Activated naive CD4-positive, alpha-beta T cell treated with anti-CD3 and anti-CD28 coated beads, Interleukin-2, amount 10 ng/mL, durations not matched to agents 7 days and 5 days (primary cell): Measurements from ENCODE around the gene RALGAPB.
"Not testable (repeated sequence)": the region's sequence is repeated elsewhere in the genome, so short reads cannot be mapped to it uniquely, and the experiment has no call there.

Experiments used
- CTCF ChIA-PET: fragments of 350-600 bp; sonication (Branson Sonifier 250); formaldehyde crosslinking; loops from one replicate; lab custom pipeline; 2021; ENCODE audit warnings: antibody characterized with exemption; lab: Charles Lee
- DNase-seq: peaks from one replicate; pipeline ENCODE4 v3.0.0-alpha.2; 2020
- H3K27ac Mint-ChIP-seq: one replicate; pipeline ENCODE4 v1.8.0; 2021; ENCODE audit warnings: mild to moderate bottlenecking, moderate library complexity, mixed read lengths
- H3K27me3 Mint-ChIP-seq: one replicate; pipeline ENCODE4 v1.8.0; 2021; ENCODE audit warnings: mild to moderate bottlenecking, mixed read lengths
- H3K36me3 Mint-ChIP-seq: one replicate; pipeline ENCODE4 v1.8.0; 2021; ENCODE audit warnings: mixed read lengths
- H3K4me1 Mint-ChIP-seq: one replicate; pipeline ENCODE4 v1.8.0; 2021; ENCODE audit warnings: mixed read lengths
- H3K4me3 Mint-ChIP-seq: one replicate; pipeline ENCODE4 v1.8.0; 2021; ENCODE audit warnings: mild to moderate bottlenecking, moderate library complexity, mixed read lengths
- H3K9me3 Mint-ChIP-seq: one replicate; pipeline ENCODE4 v1.8.0; 2021; ENCODE audit warnings: mixed read lengths

RALGAPB gene

DNA sequence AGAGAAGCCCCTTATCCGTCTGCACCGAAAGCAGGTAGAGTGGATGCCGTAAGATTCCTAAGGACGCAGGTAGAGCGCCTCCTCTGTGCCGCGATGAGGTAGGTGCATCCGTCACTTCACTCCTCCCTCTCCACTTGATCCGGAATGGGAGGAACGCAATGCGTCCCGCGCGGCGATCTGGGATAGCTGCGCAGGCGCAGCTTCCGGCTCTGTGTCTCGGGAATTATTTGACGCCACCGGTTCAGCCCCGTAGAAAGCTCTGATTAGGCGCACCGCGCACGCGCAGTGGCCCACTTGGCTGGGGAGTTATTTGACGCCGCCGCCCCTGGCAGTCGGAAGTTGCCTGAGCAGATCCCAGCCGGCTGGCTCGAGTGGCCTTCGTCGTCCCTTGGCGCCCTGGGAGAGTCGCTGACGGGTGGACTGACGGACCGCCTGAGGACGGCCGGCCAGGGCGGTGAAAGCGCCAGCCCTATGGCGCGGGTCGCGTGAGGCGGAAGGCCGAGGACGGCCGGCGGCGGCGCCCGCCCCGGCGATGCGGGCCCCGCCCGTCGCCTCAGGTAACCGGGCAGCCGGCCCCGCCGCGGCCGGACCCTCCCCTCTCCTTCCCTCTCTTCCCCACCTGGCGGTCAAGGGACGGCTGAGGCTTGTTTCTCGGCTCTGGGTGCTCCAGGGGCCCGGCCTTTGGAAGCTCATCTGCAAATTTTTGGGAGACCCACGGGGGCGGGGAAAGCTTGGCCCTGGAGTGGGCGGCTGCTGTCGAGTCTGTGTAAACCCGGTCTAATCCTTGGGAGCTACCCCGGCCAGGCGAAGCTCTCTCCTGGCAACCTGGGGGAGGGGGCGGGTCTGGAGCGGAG lies at the start of gene RALGAPB:
Gene RALGAPB (plus strand): TSS at position 331 of the 854 bp plus-strand sequence. CDS start 15,590 bp downstream, outside the sequence.
- Mint-ChIP-seq H3K27ac (peak within 1 kb of the TSS; percentile 83), H3K36me3 (no peaks in the 10 kb centered on the region), H3K27me3 (peaks cover 17% of the 10 kb centered on the region), H3K4me1 (peaks cover 35% of the 10 kb centered on the region), H3K4me3 (peak within 1 kb of the TSS; percentile 79), H3K9me3 (no peaks in the 10 kb centered on the region)
- CTCF ChIA-PET = interaction anchor here (0.6 to 3.5 kb wide), 8 partner anchors 9 to 404 kb away, joined by 3 to 20 read pairs (median 3); partner anchors contain the start of gene SNHG17
- DNase-seq = peak; percentile 99

DNA sequence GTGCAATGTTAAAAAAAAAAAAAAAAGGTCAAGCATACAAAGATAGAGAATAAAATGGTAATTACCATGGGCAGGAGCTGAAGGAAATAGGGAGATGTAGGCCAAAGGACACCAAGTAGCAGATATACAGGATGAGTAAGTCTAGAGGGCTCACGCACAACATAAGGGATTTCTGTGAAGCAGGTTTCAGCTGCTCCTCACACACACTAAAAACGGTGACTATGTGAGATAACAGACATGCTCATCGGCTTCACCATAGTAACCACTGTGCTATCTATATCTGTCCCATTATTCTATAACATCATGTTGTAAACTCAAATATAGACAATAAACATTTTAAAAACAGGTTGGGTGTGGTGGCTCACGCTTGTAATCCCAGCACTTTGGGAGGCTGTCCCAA lies 49.1 kb upstream of the RALGAPB start:
- Mint-ChIP-seq H3K4me3 (no peak overlapping the region), H3K9me3 (no peaks in the 10 kb centered on the region), H3K4me1 (peaks cover 4% of the 10 kb centered on the region), H3K27ac (peak overlapping the region; percentile 55), H3K36me3 (peaks cover 76% of the 10 kb centered on the region), H3K27me3 (no peaks in the 10 kb centered on the region)
- CTCF ChIA-PET = interaction anchor here (1.1 to 1.3 kb wide), 2 partner anchors 13 to 328 kb away, joined by 3 to 5 read pairs; no protein-coding TSS in a partner anchor
- no peak for DNase-seq

DNA sequence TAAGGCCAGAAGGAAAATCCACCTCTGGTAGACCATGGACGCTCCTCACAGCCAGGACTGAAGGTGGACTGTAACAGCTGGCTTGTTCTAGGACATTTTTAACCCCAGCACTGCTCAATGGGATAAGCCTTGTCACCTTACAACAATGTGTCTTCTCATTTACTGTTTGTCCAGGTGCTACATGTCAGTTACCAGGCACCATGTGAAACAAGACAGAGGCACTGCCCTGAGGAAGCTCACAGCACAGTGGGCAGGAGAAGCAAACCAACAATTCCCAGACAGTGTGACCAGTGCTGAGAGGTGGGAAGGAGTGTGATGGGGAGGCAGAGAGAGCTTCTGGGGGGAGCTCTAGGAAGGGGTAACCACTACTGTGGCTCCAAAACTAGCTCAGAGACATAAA lies 48.2 kb upstream of the RALGAPB start:
- H3K9me3 Mint-ChIP-seq = no peaks in the 10 kb centered on the region
- peaks cover 10% of the 10 kb centered on the region for H3K4me1 Mint-ChIP-seq
- no peak overlapping the region for H3K27ac Mint-ChIP-seq
- H3K27me3 Mint-ChIP-seq = no peaks in the 10 kb centered on the region
- DNase-seq = no peak
- CTCF ChIA-PET = interaction anchor here (1.0 to 1.3 kb wide), 4 partner anchors 11 to 327 kb away, joined by 3 to 5 read pairs (median 4); partner anchors contain the start of gene SNHG17
- no peak overlapping the region for H3K4me3 Mint-ChIP-seq
- H3K36me3 Mint-ChIP-seq = peaks cover 78% of the 10 kb centered on the region

DNA sequence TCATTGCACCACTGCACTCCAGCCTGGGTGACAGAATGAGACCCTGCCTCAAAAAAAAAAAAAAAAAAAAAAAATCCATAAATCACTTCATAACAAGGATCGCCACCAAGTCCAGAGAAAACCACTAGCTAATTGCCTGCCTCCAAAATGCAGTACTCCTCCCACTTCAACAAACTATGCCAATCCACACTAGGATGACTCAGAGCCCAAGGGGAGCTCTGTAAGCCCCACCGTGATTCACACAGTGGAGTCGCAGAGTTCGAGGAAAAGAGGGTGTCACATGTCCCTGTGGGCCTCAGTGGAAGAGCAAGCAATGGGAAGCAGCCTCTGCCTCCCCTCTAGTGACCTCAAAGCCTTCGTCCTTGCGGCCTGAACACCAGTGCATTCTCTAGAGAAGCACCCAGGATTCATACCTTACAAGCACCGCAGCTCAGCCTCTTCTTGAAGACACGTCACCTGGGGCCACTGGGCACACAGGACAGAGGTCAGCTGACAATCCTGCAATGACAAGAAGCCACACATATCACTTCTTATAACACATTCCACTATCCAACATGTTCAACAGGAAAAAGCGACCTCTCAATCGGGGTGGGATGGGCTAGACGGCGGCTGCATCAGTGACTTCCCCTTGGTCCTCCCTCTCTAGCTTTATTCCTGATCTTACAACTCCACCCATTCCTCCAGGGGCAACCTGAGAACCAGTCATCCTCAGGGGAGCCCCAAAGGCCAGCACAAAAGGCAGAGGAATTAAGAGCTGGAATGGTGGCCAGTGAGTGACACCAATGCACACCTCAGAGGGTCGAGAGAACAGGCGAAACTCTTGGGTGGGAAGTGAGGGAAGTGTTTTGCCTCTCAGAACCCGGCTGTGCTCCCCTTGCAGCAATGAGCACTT lies 46.4 kb upstream of the RALGAPB start:
- no peaks in the 10 kb centered on the region for H3K9me3 Mint-ChIP-seq
- H3K36me3 Mint-ChIP-seq = peaks cover 74% of the 10 kb centered on the region
- no peak for DNase-seq
- CTCF ChIA-PET = interaction anchor here (0.7 to 1.1 kb wide), 2 partner anchors 9 kb away, joined by 3 to 5 read pairs; partner anchors contain the start of gene SNHG17
- H3K4me3 Mint-ChIP-seq = no peak overlapping the region
- peaks cover 21% of the 10 kb centered on the region for H3K4me1 Mint-ChIP-seq
- H3K27me3 Mint-ChIP-seq = no peaks in the 10 kb centered on the region
- no peak overlapping the region for H3K27ac Mint-ChIP-seq

DNA sequence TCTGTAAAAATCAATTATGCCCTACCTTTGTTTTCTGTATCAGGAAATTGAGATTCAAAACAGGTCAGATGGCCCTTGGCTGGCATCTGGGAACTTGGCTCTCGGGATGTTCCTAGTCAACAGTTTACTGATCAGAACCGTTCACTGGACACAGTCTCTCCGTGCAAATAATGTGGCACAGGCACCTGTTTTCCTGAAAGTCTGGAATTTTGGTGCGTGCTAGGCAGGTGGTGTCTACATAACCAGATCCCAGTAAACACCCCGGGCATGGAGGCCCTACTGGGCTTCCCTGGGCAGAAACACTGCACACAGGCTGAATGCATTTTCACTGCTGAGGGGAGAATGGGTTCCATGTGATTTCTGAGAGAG lies 45.0 kb upstream of the RALGAPB start:
- Mint-ChIP-seq H3K27ac (no peak overlapping the region), H3K36me3 (peaks cover 76% of the 10 kb centered on the region), H3K9me3 (no peaks in the 10 kb centered on the region), H3K27me3 (no peaks in the 10 kb centered on the region), H3K4me3 (no peak overlapping the region), H3K4me1 (peaks cover 35% of the 10 kb centered on the region)
- CTCF ChIA-PET = no interaction called here
- DNase-seq = no peak

DNA sequence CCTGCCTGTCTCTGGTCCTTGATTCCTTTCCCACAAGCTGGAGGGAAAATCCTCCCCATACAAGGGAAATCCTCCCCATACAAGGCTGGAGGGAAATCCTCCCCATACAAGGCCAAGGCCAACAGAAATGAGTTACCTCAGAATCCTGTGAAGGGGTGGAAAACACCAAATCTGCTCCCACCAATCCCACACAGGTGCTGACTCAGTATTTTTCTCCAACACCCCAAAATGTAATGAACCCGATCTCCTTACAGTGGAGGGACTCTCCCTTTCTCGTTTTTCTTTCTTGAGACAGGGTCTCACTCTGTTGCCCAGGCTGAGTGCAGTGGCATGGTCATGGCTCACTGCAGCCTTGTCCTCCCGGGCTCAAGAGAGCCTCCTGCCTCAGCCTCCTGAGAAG lies 43.8 kb upstream of the RALGAPB start:
- DNase-seq = no peak
- CTCF ChIA-PET = no interaction called here
- Mint-ChIP-seq H3K27me3 (no peaks in the 10 kb centered on the region), H3K4me1 (peaks cover 46% of the 10 kb centered on the region), H3K9me3 (no peaks in the 10 kb centered on the region), H3K4me3 (no peak overlapping the region), H3K27ac (no peak overlapping the region), H3K36me3 (peaks cover 81% of the 10 kb centered on the region)

DNA sequence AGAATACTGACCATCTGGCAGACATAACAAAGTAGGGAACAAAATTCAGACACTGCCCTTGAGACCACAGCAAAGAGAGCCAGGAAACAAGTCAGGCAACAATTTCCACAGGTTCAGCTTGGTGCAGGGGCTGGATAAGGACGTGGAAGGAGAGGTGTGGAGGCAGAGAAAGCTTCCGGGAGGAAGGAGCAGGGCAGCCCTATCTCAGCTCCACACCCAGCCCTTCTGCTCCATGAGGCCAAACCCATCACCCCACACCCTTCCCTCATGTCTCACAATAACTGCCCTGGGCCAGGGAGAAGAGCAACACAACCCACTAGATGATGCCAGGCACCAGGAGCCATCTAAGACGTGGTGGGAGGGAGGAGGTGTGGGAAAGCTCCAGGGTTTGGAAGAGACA lies 43.3 kb upstream of the RALGAPB start:
- Mint-ChIP-seq H3K27me3 (no peaks in the 10 kb centered on the region), H3K27ac (no peak overlapping the region), H3K9me3 (no peaks in the 10 kb centered on the region), H3K4me1 (peaks cover 51% of the 10 kb centered on the region), H3K36me3 (peaks cover 84% of the 10 kb centered on the region), H3K4me3 (no peak overlapping the region)
- no peak for DNase-seq
- CTCF ChIA-PET = no interaction called here

DNA sequence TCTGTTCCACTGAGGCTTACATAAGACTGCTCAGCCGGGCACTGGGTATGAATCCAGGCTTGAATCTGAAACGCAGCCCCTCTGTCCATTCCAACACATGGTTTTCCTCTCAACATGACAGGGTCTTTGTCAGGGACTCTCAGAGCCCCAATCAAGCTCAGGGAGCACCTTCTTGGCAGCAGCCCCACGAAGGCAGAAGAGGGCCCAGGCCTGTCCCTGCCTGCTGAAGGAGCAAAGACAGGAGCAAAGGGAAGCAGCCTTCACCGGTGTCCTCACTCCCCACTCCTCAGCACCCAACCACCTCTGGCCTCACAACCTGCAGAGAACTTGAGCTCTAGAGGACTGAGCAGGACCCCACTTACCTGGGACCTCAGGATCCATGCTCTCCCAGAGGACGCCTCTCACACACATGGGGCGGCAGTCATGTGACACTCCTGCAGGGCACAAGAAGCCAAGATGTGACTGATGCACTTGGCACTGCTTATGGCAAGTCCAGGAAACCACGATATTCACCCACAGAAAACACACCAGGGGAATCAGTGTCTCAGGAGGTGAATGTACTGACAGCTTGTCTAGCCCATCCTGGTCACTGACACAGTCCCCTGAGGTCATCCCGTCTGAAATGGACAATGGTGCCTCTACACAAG lies 41.8 kb upstream of the RALGAPB start:
- Mint-ChIP-seq H3K27ac (no peak overlapping the region), H3K4me3 (no peak overlapping the region), H3K36me3 (peaks cover 77% of the 10 kb centered on the region), H3K27me3 (no peaks in the 10 kb centered on the region), H3K9me3 (no peaks in the 10 kb centered on the region), H3K4me1 (peaks cover 55% of the 10 kb centered on the region)
- DNase-seq = no peak
- CTCF ChIA-PET = interaction anchor here (4.9 kb wide), 1 partner anchor 16 kb away, joined by 69 read pairs; no protein-coding TSS in a partner anchor

DNA sequence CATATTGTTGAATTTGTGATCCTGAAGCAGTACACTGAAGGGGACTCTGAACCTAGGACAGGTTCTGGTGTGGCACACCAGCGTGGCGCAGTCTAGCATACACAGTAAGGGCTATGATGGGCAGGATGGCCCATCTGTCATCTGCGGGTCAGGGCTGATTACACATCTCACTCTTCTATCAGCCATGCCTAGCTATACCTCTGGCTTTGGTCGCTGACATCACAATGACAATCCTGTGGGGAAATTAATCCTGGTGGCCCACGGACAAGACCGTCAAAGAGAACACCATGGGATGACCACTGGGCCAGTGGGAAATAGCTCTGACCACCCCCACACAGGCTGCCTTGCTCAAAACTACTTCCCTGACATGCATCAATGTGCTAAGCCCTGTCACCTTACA lies 40.4 kb upstream of the RALGAPB start:
- Mint-ChIP-seq H3K4me1 (peaks cover 55% of the 10 kb centered on the region), H3K9me3 (no peaks in the 10 kb centered on the region), H3K27me3 (no peaks in the 10 kb centered on the region), H3K4me3 (peak overlapping the region; percentile 12), H3K36me3 (peaks cover 63% of the 10 kb centered on the region), H3K27ac (no peak overlapping the region)
- CTCF ChIA-PET = interaction anchor here (4.9 kb wide), 1 partner anchor 15 kb away, joined by 69 read pairs; no protein-coding TSS in a partner anchor
- DNase-seq = no peak

DNA sequence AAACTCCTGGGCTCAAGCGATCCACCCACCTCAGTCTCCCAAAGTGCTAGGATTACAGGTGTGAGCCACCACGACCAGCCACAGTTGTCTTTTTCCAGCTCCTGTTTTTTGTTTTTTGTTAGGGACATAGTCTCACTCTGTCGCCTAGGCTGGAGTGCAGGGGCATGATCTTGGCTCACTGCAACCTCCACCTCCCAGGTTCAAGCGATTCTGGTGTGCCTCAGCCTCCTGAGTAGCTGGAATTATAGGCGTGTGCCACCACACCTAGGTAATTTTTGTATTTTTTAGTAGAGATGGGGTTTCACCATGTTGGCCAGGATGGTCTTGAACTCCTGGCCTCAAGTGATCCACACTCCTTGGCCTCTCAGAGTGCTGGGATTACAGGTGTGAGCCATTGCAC lies 39.8 kb upstream of the RALGAPB start:
- CTCF ChIA-PET = interaction anchor here (4.9 kb wide), 1 partner anchor 14 kb away, joined by 69 read pairs; no protein-coding TSS in a partner anchor

DNA sequence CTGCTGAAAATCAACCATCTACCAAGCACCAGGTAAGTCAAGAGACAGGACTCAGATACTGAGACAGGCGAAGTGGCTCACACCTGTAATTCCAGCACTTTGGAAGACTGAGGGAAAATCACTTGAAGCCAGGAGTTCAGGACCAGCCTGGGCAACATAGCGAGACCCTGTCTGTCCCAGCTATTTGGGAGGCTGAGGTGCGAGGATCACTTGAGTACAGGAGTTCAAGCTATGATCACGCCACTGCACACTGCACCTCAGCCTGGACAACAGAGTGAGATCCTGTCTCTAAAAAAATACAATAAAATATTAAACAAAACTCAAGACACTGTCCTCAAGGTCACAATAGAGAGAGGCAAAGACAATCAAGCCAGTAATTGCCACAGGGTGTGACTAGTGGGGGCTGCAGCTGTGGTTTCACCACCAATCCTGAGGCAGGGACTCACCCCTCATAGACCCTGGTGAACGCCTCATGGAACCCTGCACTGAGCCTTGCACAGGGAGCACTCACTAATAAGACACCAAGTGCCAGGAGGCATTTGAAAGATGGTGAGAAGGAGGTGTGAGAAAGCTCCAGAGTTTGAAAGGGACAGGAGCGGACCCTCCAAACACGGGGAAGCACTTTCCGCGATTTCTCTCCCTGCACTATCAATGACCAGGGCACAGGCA lies 39.2 kb upstream of the RALGAPB start:
- Mint-ChIP-seq H3K27me3 (peaks cover 5% of the 10 kb centered on the region), H3K36me3 (peaks cover 55% of the 10 kb centered on the region), H3K27ac (peak overlapping the region; percentile 96), H3K4me3 (peak overlapping the region; percentile 98), H3K9me3 (no peaks in the 10 kb centered on the region), H3K4me1 (peaks cover 51% of the 10 kb centered on the region)
- no peak for DNase-seq
- CTCF ChIA-PET = interaction anchor here (0.6 to 4.9 kb wide), 3 partner anchors 14 to 39 kb away, joined by 3 to 69 read pairs (median 9); partner anchors contain the start of gene RALGAPB

More for the DNA sequence above, 39.8 kb upstream of the RALGAPB start:
- H3K4me3 Mint-ChIP-seq = peak overlapping the region; percentile 98
- not testable (repeated sequence) for H3K27me3 Mint-ChIP-seq, DNase-seq, H3K9me3 Mint-ChIP-seq
- peaks cover 55% of the 10 kb centered on the region for H3K4me1 Mint-ChIP-seq
- H3K36me3 Mint-ChIP-seq = peaks cover 61% of the 10 kb centered on the region
- H3K27ac Mint-ChIP-seq = peak overlapping the region; percentile 75

DNA sequence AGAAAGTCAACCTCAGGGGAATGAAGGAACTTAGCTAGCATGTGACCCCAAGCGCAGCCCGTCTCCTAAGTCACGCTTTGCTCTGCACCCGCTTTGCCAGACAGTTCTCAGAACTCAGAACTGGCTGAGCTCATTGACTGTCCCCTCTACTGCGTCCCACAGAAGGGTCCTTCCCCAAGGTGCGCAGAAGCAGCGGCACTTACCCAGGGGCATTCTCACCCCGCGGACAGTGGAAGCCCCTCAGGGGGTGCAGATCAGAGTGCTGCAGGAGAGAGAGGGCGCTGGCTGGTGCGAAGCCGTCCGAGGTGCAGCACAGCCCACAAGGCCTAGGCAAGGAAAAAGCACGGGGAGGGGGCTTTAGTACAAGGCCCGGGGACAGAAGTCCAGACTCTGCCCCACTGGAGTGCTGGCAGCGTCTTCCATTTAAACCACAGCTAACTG lies 38.3 kb upstream of the RALGAPB start:
- CTCF ChIA-PET = interaction anchor here (0.6 to 4.9 kb wide), 7 partner anchors 13 to 401 kb away, joined by 3 to 69 read pairs (median 5); partner anchors contain the start of genes RALGAPB, RPRD1B and TTI1
- peaks cover 46% of the 10 kb centered on the region for H3K4me1 Mint-ChIP-seq
- H3K36me3 Mint-ChIP-seq = peaks cover 47% of the 10 kb centered on the region
- H3K4me3 Mint-ChIP-seq = peak overlapping the region; percentile 98
- no peaks in the 10 kb centered on the region for H3K9me3 Mint-ChIP-seq
- peaks cover 14% of the 10 kb centered on the region for H3K27me3 Mint-ChIP-seq
- peak; percentile 47 for DNase-seq
- peak overlapping the region; percentile 96 for H3K27ac Mint-ChIP-seq
